Measurements from ENCODE around the gene SORCS2.

SORCS2 gene

GRCh38 chr4:7224001-7224400, 31.7 kb downstream of the SORCS2 start:
- Histone ChIP-seq H3K4me2 (ENCODE audit: low read length) (no peak overlapping the region), H3K27me3 (ENCODE audit: low read depth, low read length) (0 out of 2 replicates have a peak, but pooled peaks cover 3% of the 10 kb centered on the region), H4K20me1 (ENCODE audit: insufficient read depth, low read length) (no peaks in the 10 kb centered on the region), H3K36me3 (replicated peaks; ENCODE audit: low read depth, low read length) (no peaks in the 10 kb centered on the region), H3K27ac (ENCODE audit: low read length) (no peak overlapping the region), H3K4me3 (ENCODE audit: low read length) (no peak overlapping the region), H3K79me2 (ENCODE audit: low read length) (no peaks in the 10 kb centered on the region), H3K4me1 (ENCODE audit: low read length) (no peaks in the 10 kb centered on the region), H3K9ac (ENCODE audit: low read length) (no peak overlapping the region), H3K9me3 (ENCODE audit: insufficient read depth, low read length) (no peaks in the 10 kb centered on the region), H2AFZ (ENCODE audit: low read depth, low read length) (no peak overlapping the region)
- no peak for TF ChIP-seq CTCF (IDR thresholded peaks at IDR 0.05; ENCODE audit: low read depth, low read length)
- no peak for TF ChIP-seq EZH2phosphoT487 (IDR thresholded peaks at IDR 0.05; ENCODE audit: low read depth)

GRCh38 chr4:7224878-7225533, 32.7 kb downstream of the SORCS2 start:
- Histone ChIP-seq H3K27ac (ENCODE audit: low read length) (no peak overlapping the region), H3K4me2 (ENCODE audit: low read length) (no peak overlapping the region), H3K9ac (ENCODE audit: low read length) (no peak overlapping the region), H3K27me3 (ENCODE audit: low read depth, low read length) (0 out of 2 replicates have a peak, but pooled peaks cover 3% of the 10 kb centered on the region), H3K9me3 (ENCODE audit: insufficient read depth, low read length) (no peaks in the 10 kb centered on the region), H2AFZ (ENCODE audit: low read depth, low read length) (no peak overlapping the region), H3K79me2 (ENCODE audit: low read length) (no peaks in the 10 kb centered on the region), H3K4me1 (ENCODE audit: low read length) (no peaks in the 10 kb centered on the region), H3K4me3 (ENCODE audit: low read length) (no peak overlapping the region), H4K20me1 (ENCODE audit: insufficient read depth, low read length) (no peaks in the 10 kb centered on the region), H3K36me3 (replicated peaks; ENCODE audit: low read depth, low read length) (no peaks in the 10 kb centered on the region)
- TF ChIP-seq EZH2phosphoT487 (IDR thresholded peaks at IDR 0.05; ENCODE audit: low read depth) (no peak), CTCF (IDR thresholded peaks at IDR 0.05; ENCODE audit: low read depth, low read length) (no peak)

DNA sequence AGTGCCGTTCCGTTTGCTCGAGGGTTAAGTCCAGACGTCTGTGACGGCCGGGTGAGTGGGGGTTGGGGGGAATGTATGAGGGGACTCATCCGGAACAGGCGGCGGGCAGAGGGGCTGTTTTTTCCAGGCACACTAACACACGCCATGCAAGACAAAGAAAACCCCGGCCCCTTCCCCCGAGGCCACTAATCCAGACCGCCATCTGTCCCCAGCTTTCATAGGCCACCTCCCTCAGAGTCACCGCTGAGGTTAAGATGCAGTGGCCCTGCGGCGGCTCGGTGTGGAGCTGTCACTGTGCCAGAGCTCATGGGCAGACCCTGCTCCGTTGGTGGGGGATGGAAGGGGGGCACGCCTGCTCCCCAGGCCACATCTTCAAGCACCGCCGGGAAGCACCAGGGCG, 34.1 kb downstream of the SORCS2 start:
- H4K20me1 ChIP-seq (ENCODE audit: insufficient read depth, low read length): no peaks in the 10 kb centered on the region
- H2AFZ ChIP-seq (ENCODE audit: low read depth, low read length): no peak overlapping the region
- H3K9ac ChIP-seq (ENCODE audit: low read length): no peak overlapping the region
- no peak overlapping the region for H3K4me2 ChIP-seq (ENCODE audit: low read length)
- H3K36me3 ChIP-seq (replicated peaks; ENCODE audit: low read depth, low read length): no peaks in the 10 kb centered on the region
- no peak overlapping the region for H3K27ac ChIP-seq (ENCODE audit: low read length)
- H3K9me3 ChIP-seq (ENCODE audit: insufficient read depth, low read length): no peaks in the 10 kb centered on the region
- H3K4me1 ChIP-seq (ENCODE audit: low read length): no peaks in the 10 kb centered on the region
- 0 out of 2 replicates have a peak, but pooled peaks cover 3% of the 10 kb centered on the region for H3K27me3 ChIP-seq (ENCODE audit: low read depth, low read length)
- TF ChIP-seq EZH2phosphoT487 (IDR thresholded peaks at IDR 0.05; ENCODE audit: low read depth): no peak
- TF ChIP-seq CTCF (IDR thresholded peaks at IDR 0.05; ENCODE audit: low read depth, low read length): no peak
- H3K4me3 ChIP-seq (ENCODE audit: low read length): no peak overlapping the region
- no peaks in the 10 kb centered on the region for H3K79me2 ChIP-seq (ENCODE audit: low read length)

DNA sequence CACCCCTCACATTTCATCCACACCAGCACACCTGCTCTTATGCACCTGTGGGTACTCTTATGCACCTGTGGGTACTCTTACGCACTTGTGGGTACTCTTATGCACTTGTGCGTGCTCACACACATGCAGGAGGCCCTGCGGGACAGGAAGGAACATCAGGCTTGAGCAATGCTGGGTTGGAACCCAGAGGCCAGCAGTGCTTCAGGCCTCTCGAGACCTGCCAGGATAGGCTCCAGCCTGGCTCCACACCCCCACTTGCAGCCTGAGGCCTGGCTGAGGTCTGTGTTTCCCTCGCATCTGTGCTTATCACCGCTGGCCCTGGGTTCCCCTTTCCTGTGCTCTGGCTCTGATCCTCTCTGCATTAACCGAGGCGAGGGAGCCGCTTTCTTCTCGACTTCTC, 34.7 kb downstream of the SORCS2 start:
- 0 out of 2 replicates have a peak, but pooled peaks cover under 1% of the 10 kb centered on the region for H3K27me3 ChIP-seq (ENCODE audit: low read depth, low read length)
- H3K4me1 ChIP-seq (ENCODE audit: low read length): no peaks in the 10 kb centered on the region
- no peaks in the 10 kb centered on the region for H3K9me3 ChIP-seq (ENCODE audit: insufficient read depth, low read length)
- H2AFZ ChIP-seq (ENCODE audit: low read depth, low read length): no peak overlapping the region
- no peaks in the 10 kb centered on the region for H4K20me1 ChIP-seq (ENCODE audit: insufficient read depth, low read length)
- no peak overlapping the region for H3K4me2 ChIP-seq (ENCODE audit: low read length)
- H3K36me3 ChIP-seq (replicated peaks; ENCODE audit: low read depth, low read length): no peaks in the 10 kb centered on the region
- TF ChIP-seq CTCF (IDR thresholded peaks at IDR 0.05; ENCODE audit: low read depth, low read length): no peak
- no peak for TF ChIP-seq EZH2phosphoT487 (IDR thresholded peaks at IDR 0.05; ENCODE audit: low read depth)
- H3K9ac ChIP-seq (ENCODE audit: low read length): no peak overlapping the region
- no peak overlapping the region for H3K27ac ChIP-seq (ENCODE audit: low read length)
- H3K4me3 ChIP-seq (ENCODE audit: low read length): no peak overlapping the region
- H3K79me2 ChIP-seq (ENCODE audit: low read length): no peaks in the 10 kb centered on the region
